SIG-M5 treated with dmso at 0.1 percent for 504 hours (cell line): ENCODE data around the gene DPF3.

Source experiments
- DNase-seq: peaks from one replicate; lab custom pipeline; 2025; ENCODE audit not compliant: unreplicated experiment; lab: John Stamatoyannopoulos, UW

Gene DPF3

DNA sequence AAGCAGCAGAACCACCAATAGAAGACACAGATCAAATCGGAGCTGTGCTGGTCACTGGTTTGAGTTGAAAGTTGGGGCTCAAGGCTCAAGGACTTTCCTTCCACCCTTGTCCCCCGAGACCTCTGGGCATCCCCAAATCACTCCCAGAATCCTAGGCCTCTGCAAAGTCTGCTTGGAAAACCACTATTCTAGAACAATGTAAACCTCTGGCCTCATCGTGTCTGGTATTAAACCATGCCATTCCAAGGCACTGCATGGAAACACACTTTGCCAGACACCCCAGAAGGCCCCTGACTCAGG, 288.0 kb downstream of the DPF3 start:
- DNase-seq = no peak

DNA sequence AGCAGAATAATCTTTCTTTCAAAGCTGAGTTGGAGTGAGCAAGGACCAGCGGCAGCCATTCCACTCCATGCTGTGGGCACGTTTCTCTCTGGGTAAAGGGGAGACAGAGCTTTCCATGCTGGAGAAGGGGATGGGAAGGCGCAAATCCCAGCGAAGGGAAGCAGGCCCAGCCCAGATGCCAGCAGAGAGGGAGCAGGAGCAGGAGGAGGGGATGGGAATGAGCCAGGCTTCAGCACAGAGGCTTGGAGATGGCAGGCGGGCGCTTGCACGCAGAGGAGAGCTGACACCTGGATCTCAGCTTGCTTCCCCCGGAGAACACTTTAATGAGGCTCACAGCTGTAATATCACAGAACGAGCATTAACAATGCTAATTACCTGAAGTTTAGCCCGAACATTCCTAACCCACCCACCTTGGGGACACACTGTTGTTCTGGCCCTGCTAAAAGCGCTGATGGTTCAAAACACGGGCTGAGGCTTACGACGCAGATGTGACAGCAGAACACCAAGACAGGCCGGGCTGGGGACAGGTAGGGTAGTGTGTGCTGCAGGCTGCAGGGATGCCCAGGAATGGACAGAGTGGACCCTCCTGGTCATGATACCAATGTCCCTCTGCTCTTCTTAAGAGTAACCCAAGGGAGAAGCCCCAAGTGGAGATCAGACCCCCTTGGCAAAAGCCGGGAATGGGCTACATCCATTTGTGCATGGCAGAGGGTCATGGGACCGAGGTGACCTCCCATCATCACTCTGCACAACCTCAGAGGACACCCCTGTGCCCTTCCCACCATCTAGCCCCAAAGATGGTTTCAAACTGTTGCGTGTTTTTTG, 288.6 kb downstream of the DPF3 start:
- no peak for DNase-seq

DNA sequence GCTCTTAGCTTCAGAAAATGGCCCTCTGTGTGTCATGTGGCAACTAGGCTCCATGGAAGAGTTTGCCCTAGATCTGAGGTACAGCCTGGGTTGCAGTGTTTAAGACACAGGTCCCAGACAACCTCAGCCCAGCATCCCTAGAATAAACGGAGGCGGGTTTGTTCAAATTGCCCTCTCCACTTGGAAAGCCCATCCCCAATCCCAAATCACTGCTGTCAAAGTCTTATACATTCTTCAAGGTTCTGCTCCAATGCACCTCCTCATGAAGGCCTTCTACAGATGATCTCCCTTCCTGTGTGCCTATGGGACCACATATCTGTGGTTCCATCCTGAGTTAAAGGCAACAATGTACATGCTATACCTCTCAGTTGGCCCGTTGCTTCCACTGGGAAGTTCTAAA, 289.8 kb downstream of the DPF3 start:
- DNase-seq = no peak

DNA sequence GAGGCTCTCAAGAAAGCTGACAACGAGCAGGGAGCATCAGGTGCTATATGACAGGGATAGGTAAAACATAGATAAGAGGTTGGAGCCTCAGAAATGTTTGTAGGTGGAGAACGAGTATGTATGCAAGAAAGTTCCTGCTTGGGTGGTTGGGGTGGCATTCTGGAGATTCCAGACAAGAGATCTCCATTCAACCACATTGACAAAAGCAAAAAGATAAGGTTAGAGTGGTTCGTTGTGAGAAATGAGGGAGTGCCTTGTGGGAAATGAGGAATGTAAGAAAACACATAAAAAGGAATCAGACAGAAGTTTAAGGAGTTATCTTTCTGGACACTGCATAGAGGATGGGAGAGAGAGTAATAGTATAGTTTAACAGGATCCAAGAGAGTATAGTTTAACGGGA, 290.3 kb downstream of the DPF3 start:
- DNase-seq = no peak

DNA sequence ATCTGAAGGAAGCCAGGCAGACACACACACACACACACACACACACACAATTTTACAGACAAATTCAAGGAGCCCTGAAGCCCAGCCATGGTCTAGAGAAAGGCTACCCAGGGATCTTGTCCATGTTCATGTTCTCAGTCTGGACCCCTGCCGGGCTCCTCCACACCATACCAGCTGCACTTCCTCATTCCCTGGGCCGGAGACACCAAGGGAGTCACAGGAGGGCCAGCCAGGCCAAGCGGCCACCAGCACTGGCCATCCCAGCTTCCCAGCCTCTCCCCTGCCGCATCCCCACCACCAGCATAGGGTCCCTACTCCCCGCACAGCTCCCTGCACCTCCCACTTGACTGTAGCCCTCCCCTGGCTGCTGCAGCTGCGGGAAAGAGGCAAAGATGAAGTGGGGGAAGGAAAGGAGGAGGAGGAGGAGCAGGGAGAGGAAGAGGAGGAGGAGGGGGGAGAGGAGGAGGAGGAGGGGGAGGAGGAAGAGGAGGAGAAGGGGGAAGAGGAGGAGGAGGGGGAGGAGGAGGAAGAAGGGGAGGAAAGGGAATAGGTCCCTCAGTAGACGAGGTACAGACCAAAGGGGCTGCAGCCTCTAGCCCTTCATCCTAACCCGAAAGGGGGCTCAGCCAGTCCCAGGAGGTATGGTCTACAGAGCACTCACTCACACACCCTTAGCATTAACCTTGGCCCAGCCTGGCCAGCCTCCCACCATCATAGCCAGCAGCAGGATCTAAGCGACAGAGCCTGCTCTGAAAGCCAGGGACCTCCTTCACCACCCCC, 293.2 kb downstream of the DPF3 start:
- no peak for DNase-seq

DNA sequence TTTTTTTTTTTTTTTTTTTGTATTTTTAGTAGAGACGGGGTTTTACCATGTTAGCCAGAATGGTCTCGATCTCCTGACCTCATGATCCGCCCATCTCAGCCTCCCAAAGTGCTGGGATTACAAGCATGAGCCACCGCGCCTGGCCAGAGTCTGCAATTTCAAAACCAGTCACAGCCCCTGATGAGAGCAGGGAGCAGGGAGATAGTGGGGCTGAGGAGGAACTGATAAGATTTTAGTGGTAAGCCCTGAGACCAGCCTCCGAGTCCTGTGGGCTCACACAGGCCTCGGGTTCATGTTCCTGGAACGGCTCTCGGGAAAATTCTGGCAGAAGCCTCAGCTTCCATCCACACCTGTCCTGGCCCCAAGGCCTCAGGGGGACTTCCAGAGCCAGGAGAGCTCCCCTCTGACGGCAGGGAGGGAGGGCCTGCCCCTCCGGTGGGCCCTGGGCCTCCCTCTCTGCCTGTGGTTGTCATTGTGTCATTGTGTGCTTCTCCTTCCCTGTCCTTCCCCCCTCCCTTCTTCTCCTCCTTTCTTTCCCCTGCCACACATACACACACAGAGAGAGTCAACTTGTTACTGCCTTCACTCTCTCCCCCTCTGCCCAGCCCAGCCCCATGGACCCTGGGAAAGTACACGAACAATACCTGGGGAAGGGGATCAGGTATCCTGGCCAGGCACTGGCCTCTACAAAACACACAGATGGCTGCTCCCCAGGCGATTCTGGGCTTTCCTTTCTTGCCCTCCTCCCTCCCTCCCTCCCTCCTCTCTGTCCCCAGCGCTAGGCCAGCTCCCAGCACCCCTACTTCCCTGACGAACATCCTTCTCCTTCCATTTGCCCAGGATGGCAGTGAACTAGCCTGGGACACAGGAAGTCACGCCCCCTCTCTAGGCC, 294.1 kb downstream of the DPF3 start:
- DNase-seq = no peak

DNA sequence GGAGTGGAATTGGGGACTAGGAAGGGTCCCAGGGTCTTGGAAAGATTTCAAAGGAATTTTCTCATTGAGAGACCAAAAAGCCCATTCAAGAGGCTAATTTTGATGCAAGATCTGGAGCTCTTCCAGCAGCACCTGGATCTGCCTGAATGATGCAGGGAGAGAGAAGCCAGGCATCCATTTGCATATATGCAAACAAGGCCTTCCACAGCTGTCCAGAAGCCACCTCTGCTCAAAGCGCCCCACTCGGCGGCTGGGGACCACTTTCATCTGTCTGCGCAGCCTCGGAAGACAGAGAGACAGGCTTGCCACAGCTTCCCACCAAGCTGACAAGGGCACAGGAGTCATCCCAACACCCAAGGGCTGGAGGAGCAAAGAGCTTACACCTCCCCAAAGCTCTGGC, 295.6 kb downstream of the DPF3 start:
- DNase-seq = no peak

DNA sequence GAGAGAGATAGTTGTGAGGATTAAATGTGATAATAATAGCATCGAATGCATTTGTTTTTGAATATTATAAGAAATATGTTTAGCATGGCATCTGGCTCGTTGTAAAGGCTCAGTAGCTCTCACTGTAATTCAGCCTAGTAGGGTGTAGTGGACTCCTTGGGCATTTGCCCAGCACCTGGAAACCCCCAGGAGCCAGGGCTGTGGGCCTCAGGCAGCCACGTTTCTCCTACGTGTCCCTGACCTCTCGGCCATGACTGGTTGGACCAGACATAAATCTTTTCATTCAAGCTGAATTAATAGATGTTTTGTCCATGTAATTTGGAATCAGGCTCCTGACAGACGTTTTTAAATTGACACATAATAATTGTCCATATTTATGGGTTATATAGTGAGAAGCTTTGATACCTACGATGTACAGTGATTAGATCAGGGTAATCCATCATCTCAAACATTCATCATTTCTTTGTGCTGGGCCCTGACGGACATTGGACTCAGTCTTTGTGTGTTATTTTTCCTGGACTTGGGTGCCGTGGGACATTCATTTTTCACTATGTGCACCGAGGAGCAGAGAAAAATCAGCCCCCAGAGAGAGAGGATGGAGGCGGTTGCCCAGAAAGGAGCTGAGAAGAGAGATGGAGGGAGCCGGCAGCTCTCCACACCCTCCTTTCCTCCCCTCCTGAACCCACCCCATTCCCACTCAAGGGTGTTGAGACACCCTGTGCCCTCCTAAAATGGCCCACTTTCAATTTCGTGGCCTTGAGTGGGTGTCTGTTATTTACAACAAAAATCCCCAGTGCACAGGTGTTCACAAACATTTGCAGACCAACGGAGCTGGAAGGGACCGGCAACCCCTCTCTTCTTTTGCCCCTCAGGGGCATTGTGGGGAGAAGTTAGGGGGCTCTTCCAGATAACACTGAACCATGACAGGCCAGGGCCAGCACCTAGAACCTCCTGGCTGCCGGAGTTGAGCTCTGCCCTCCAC, 296.4 kb downstream of the DPF3 start:
- DNase-seq = no peak

DNA sequence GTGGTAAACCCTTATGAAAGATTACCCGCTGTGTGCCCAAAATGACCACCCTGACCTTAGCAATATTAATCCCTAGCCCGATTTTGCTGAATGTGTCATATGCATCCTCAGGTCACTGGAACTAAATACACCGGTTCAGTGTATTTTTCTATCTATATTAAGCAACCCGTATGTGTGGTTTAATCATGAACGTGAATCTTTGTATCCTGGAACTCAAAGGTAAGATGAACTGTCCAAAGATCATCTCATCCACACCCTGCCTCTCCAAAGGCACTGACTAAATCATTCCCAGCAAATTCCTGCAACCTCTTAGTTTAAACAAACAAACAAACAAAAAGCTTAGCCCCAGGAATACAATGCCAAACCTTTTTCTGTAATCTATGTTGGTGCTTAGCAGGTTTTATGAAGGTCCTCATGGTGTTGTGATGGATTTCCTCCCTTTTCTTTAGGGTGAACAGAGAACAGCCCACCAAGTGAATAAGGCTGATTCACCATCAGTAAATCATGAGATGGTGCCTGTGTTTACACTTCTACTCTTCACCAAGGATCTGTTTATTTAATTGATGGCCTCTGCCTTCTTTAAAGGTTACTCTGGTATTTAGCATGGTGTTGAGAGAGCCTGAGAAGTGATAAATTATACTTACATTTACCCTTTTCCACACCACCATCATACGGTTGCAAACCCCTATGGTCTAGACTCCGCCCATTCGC, 298.6 kb downstream of the DPF3 start:
- DNase-seq = no peak

DNA sequence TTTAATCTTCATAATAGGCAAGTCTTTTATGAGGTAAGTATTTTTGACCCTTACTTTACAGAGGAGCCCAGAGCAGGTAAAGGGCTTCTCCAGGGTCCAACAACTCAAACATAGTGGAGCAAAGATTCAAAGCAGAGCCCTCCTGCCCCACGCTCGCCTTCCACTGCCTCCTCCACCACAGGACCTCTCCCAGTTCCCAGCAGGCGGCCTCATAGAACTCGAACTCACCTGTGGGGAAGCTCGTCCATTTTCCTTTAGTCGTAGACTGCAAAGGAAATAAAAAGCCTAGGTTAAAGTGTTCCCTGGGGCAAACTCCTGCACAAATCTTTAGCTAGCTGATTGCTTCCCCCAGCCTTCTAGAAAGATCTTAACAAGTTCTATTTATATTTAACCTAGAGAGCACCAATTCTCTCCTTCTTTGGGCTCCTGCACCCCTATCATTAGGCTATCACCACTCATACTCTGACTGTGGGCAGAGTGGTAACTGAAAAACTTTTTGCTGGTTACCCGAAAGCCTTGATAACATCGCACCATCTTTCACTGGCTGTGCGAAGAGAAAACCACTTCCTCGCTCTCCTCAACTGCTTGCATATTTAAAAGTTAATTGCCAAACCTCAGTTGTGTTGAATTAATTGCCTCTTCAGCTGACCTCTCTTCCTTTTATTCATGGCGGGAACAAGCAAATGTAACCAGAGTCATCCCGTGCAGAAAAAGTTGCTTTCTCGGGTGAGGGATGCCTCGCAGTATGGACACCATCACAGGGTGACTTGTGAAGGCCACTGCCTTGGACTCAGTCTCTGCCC, 299.6 kb downstream of the DPF3 start:
- DNase-seq = no peak

DNA sequence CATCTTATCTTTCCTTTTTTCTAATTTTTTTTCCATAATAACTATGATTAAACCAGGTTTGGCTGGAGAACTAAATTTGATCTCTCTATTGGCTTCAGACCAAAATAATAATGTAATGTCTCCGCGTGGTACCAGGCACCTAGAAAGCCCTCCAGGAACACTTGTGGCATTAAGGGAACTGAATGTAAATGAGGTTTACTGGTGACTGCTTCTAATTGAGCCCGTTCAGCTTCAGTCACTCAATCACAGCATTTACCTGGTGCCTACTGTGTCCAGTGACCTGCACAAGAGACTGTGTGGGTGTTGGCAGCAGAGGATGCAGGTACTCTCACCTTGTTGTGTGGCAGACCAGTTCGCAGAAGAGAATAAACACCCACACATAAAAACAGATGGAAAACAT, 302.5 kb downstream of the DPF3 start:
- no peak for DNase-seq

DNA sequence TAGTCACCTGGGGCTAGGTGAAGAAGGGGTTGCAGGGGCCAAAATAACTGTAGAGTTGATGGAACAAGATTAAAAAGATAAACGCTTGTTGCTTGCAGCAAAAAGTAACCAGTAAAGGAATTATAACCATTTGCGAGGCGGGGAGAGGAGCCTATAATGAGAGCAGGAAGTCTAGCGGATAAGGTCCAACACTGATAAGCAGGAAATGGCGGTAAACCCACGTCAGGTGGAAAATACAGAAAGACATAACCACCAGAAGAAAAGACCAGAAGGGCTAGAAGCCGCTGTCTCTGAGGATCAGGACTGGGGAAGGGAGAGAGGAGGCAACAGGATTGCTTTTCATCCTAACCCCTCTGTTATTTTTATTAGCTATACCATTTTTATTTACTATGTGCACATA, 303.3 kb downstream of the DPF3 start:
- DNase-seq = no peak

DNA sequence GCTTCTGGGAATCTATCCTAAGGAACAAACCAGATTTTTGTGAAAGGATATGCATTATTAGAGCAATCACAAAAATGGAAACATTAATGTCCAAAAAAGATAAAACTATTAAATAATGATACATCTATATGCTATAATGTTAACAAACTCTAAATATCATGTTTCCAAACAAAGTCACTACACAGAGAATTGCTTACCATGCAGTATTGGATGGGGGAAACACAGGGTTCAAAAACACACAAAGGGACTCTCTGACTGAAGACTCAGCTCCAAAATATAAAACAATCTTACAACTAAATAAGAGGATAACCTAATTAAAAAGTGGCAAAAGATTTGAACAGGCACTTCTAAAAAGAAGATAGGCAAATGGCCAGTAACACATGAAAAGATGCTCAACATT, 304.2 kb downstream of the DPF3 start:
- DNase-seq = no peak

DNA sequence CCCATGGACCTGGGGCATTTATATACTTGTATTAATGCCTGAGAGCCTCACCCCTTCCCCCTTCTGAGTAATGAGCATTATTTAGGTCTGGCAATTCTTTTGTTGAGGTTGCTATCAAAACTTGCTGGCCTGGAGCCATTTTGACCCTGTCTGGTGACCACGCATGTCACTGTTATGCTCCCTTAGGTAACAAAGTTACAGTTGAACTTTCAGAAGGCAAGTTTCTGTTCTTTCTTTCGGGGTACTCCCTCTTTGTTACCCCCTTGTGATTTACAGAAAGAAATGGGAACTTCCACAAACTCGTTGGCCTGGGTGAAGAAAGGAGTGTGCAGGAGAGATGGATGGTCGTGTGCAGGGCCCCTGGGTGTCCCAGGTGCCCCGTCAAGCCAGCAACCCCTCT, 305.4 kb downstream of the DPF3 start:
- no peak for DNase-seq

DNA sequence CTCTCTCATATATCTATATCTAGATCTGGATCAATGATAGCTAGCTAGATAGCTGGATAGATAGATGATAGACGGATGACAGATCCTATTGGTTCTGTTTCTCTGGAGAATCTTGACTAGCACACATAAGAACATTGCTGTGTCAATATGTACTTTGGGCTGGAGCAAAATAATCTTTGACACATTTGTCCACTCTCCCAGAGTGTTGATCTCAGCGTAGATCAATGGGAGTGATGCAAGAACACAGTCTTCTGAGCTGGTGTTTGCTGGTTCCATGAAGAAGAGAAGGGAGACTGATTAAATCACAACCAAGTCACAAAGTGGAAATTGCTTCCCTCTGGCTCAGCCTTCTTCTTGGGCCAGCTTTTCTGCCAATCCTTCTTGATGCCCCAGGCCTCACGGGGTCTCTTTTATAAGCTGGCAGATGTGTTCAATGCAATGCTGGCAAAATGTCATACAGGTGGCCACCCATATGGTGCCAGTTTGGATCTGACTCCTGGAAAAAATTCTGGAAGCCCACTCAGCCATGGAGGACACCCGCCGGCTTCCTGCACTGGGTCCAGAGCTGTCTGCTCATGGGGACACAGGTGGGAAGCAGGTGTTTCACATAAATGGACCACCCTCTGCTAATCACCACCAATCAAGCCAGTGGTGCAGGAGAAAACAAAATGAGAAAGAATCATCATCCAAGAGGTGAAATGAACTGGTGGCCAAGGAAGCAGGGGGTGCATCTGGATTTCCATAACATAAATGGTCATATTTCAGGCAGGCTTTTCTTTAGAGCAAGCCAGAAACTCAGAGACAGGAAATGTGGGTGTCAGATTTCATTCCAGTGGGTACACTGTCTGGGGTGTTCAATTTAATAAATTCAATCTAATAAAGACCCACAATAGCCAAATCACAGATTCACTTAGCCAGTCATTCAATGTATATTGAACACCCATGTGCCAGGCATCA, 310.3 kb downstream of the DPF3 start:
- no peak for DNase-seq

DNA sequence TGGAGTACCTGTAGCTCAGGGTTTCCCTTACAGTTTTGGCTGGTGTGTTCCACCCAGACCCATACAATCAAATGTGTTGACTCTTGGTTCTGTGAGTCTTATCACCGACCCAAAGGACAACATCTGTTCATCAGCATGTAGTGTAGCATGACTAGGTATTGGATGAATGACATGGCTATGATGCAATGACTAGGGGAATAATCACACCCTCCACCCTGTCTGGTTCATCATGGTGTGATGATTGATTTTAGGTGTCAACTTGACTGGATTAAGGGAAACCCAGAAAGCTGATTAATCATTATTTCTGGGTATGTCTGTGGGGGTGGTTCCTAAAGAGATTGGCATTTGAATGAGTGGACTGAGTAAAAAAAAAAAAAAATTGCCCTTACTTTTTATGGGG, 311.3 kb downstream of the DPF3 start:
- DNase-seq = no peak

DNA sequence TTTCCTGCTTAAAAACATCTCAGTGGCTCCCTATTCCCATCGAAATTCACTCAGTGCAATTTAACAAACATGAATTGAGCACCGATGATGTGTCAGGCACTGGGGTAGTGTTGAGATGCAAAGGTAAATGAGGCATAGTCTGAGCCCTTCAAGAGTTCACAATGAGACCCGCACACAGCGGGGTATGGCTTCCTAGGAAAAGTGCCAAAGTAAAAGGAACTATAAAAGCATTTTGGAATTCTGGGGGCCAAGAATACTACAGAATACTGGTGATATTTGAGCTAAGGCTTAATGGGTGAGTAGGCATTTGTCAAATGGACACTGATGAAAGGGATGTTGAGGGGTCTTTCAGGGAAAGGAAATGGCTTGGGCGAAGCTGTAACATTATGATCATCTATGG, 315.4 kb downstream of the DPF3 start:
- DNase-seq = no peak

DNA sequence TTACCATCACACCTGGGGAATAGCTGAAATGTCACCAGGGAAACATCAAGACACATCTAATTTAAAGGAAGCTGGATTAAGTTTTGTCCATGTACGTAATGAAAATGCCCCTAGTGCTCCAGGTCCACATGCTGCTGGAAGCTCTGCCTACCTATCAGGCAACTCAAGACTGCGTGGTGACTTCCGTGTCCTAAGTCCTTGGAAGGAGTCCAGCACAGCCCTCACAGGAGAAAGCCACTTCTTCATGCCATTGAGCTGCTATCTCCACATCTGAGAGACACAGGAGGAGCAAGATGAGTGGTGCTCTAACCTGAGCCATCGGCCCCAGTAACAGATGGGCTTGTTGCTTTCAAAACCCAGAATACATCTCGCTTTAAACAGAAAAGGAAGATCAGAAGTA, 316.4 kb downstream of the DPF3 start:
- no peak for DNase-seq
